PFSK-1 (cell line): Measurements from ENCODE around the gene CHST11.

Source experiments
- SIN3A ChIP-seq: IDR thresholded peaks from 2 replicates; pipeline ENCODE4 v1.6.1; 2012; ENCODE audit warnings: mild to moderate bottlenecking, low read length, moderate library complexity, borderline replicate concordance; ENCODE audit not compliant: insufficient read depth
- TAF1 ChIP-seq: IDR thresholded peaks from 2 replicates; pipeline ENCODE4 v1.6.1; 2012; ENCODE audit warnings: low read length, control low read depth, borderline replicate concordance; ENCODE audit not compliant: insufficient read depth

DNA sequence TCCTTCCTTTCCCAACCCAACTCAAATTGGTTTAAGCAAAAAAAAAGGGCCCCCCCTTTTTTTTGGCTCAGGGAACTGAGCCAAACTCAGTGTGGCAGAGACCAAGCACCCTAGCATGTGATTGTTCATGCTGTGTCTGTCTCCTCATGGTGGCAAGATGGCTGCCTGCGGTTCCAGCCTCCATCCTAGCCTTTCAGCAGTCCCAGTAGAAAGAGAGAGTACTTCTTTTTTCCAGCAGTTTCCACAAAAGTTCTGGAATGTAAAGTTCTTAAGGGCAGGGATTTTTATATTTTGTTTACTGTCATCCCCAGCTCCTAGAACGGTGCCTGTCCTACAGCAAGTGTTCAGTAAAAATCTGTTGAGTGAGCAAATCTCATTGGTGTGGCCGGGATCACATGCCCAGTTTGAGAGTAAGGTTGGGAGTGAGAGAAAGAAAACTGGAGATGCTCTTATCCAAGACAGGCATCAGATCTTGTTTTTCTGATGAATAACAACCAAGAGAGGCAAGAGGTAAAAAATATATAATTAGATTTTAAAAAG is 22.4 kb downstream of the CHST11 start:
- no peak for TF ChIP-seq TAF1
- no peak for TF ChIP-seq SIN3A
